Ishikawa (cell line): ENCODE data around the gene BABAM2.

Experiments used
- EP300 ChIP-seq: IDR thresholded peaks from 2 replicates; pipeline ENCODE4 v1.6.1; 2012; ENCODE audit warnings: borderline replicate concordance
- RAD21 ChIP-seq: IDR thresholded peaks from 2 replicates; pipeline ENCODE4 v1.6.1; 2012; ENCODE audit warnings: low read depth
- USF1 ChIP-seq: IDR thresholded peaks from 2 replicates; pipeline ENCODE4 v1.6.1; 2012

- TF ChIP-seq USF1, result no peak
- TF ChIP-seq RAD21, result no peak
- no peak for TF ChIP-seq EP300
These were observed 378.7 kb downstream of the BABAM2 start for GRCh38 chr2:28269019-28269784.
